ENCODE results near the gene HLA-DQB1. TPM values are rescaled to one million over a fixed set of nuclear protein-coding genes. Genes with fewer than 3 reads are reported as not detected.

HLA-DQB1 gene
- total RNA-seq, 1 donor from 2014 or later = 9.0 TPM

DNA sequence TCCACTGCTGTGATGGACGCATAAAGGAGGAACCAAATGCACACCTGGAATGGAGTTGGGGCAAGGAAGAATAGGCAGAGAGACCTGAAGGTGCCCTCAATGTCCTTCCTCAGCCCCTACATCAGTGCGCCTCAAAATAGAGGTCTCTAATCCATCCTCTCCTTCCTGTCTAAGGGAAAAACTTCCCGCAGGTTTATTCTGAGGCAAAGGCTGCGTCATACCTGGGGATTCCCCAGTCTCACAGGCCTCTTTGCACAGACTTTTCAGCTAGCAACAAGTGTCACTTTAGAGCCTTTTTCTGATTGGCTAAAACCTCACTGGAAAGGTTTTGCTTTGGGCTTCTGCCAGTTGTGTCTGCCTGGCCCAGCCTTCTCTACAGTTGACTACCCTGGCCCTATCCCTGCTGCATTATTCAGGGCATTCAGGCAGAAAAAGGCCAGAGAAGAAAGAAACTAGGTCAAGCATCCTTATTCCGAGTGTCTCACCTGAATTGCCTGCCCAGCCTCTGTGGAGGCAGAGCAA lies 1.8 kb upstream of the HLA-DQB1 start:
- no peak overlapping the region for H3K4me3 Mint-ChIP-seq
- peaks cover 5% of the 10 kb centered on the region for H3K9me3 Mint-ChIP-seq
- H3K36me3 Mint-ChIP-seq = no peaks in the 10 kb centered on the region
- DNase-seq (ENCODE audit: low spot score in 2 of 2, unreplicated experiment in 2 of 2) = no peak
- TF ChIP-seq CTCF (IDR thresholded peaks at IDR 0.05; ENCODE audit: unreplicated experiment) = no peak
- no peak overlapping the region for H3K27ac Mint-ChIP-seq
- peaks cover 46% of the 10 kb centered on the region for H3K27me3 Mint-ChIP-seq (ENCODE audit: low read depth)
- H3K4me1 Mint-ChIP-seq = peaks cover 25% of the 10 kb centered on the region

DNA sequence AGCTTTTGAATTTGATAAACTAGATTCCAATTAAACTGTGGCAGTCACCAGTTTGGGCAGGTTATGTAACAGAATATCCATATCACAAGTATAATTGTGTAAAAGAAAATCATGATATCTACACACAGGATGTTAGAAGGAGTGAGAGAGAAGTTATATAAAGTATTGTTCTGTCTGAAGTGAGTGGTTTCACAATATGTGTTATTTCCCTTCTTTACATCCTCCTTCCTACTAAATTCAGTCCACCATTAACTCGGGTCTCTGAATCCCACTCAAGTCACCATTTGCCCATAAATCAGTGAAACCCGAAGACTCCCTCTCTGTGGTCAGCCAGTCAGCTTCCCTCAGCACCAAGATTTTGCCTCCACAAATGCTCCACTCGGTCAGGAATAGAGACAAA lies 796 bp downstream of the HLA-DQB1 start:
- DNase-seq (ENCODE audit: low spot score in 2 of 2, unreplicated experiment in 2 of 2) = no peak
- Mint-ChIP-seq H3K4me3 (peak overlapping the region; percentile 73), H3K36me3 (no peaks in the 10 kb centered on the region)

GRCh38 chr6:32664827-32665362 lies 1.6 kb downstream of the HLA-DQB1 start:
- TF ChIP-seq CTCF (IDR thresholded peaks at IDR 0.05; ENCODE audit: unreplicated experiment) = no peak
- no peaks in the 10 kb centered on the region for H3K36me3 Mint-ChIP-seq
- peak overlapping the region; percentile 73 for H3K4me3 Mint-ChIP-seq
- peaks cover 51% of the 10 kb centered on the region for H3K27me3 Mint-ChIP-seq (ENCODE audit: low read depth)
- H3K4me1 Mint-ChIP-seq = peaks cover 25% of the 10 kb centered on the region
- no peaks in the 10 kb centered on the region for H3K9me3 Mint-ChIP-seq
- no peak overlapping the region for H3K27ac Mint-ChIP-seq
- DNase-seq (ENCODE audit: low spot score in 2 of 2, unreplicated experiment in 2 of 2) = peak in 1 of 2 experiments; percentile 39

More for the DNA sequence above, 796 bp downstream of the HLA-DQB1 start:
- Mint-ChIP-seq H3K27ac (peak overlapping the region; percentile 33), H3K4me1 (peaks cover 25% of the 10 kb centered on the region), H3K9me3 (no peaks in the 10 kb centered on the region), H3K27me3 (ENCODE audit: low read depth) (peaks cover 52% of the 10 kb centered on the region)
- no peak for TF ChIP-seq CTCF (IDR thresholded peaks at IDR 0.05; ENCODE audit: unreplicated experiment)

GRCh38 chr6:32664354-32664753 lies 2.1 kb downstream of the HLA-DQB1 start:
- H3K36me3 Mint-ChIP-seq = no peaks in the 10 kb centered on the region
- DNase-seq (ENCODE audit: low spot score in 2 of 2, unreplicated experiment in 2 of 2) = no peak
- peaks cover 47% of the 10 kb centered on the region for H3K27me3 Mint-ChIP-seq (ENCODE audit: low read depth)
- TF ChIP-seq CTCF (IDR thresholded peaks at IDR 0.05; ENCODE audit: unreplicated experiment) = no peak
- peaks cover 25% of the 10 kb centered on the region for H3K4me1 Mint-ChIP-seq
- H3K9me3 Mint-ChIP-seq = no peaks in the 10 kb centered on the region
- H3K4me3 Mint-ChIP-seq = peak overlapping the region; percentile 73
- no peak overlapping the region for H3K27ac Mint-ChIP-seq

- Mint-ChIP-seq H3K9me3 (no peaks in the 10 kb centered on the region), H3K27me3 (ENCODE audit: low read depth) (peaks cover 49% of the 10 kb centered on the region), H3K27ac (no peak overlapping the region), H3K4me3 (no peak overlapping the region), H3K36me3 (no peaks in the 10 kb centered on the region), H3K4me1 (peaks cover 25% of the 10 kb centered on the region)
- no peak for TF ChIP-seq CTCF (IDR thresholded peaks at IDR 0.05; ENCODE audit: unreplicated experiment)
- no peak for DNase-seq (ENCODE audit: low spot score in 2 of 2, unreplicated experiment in 2 of 2)
These were observed 3.6 kb downstream of the HLA-DQB1 start for GRCh38 chr6:32662836-32663235.

All from mesothelial cell of epicardium (in vitro differentiated cells).